GM19467 (cell line): Measurements from ENCODE around the gene DIP2B.
"Not testable (repeated sequence)": the region's sequence is repeated elsewhere in the genome, so short reads cannot be mapped to it uniquely, and the experiment has no call there.

Experiments
- ATAC-seq: cut with Tn5 transposase; IDR thresholded peaks from one replicate; pipeline ENCODE4 v1.9.1; 2021; ENCODE audit warnings: mild to moderate bottlenecking, moderate library complexity; ENCODE audit not compliant: unreplicated experiment

The DIP2B gene

GRCh38 chr12:50763639-50764285 lies 259.0 kb downstream of the DIP2B start, which contains the start of gene ATF1:
Gene ATF1, plus strand, starts transcription at chr12:50764101. Its CDS starts 16,045 bp downstream, at chr12:50780146.
- peak; percentile 72 for ATAC-seq

GRCh38 chr12:50764286-50765094 lies 259.7 kb downstream of the DIP2B start:
- peak; percentile 43 for ATAC-seq

- ATAC-seq, result no peak
These were observed 260.5 kb downstream of the DIP2B start for GRCh38 chr12:50765095-50765911.

DNA sequence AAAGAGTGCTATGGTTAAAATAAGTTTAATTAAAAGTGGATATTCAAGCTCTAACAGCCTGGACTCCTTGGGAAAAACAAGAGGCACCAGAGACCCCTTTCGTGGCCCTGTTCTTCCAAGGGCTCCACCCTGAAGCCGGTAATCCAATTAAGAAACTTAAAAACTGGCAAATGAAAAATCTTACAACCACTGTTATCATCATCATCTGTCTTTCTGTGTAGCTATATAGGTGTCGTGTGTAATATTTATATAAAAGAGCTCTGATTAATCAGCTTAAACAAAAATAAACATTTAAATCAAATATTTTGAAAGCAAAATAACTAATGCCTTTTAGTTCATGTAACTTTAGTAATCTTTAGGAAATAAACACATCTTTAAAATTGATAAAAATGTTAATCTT lies 263.6 kb downstream of the DIP2B start:
- no peak for ATAC-seq

GRCh38 chr12:50768813-50769212 lies 264.0 kb downstream of the DIP2B start:
- ATAC-seq, result not testable (repeated sequence)

DNA sequence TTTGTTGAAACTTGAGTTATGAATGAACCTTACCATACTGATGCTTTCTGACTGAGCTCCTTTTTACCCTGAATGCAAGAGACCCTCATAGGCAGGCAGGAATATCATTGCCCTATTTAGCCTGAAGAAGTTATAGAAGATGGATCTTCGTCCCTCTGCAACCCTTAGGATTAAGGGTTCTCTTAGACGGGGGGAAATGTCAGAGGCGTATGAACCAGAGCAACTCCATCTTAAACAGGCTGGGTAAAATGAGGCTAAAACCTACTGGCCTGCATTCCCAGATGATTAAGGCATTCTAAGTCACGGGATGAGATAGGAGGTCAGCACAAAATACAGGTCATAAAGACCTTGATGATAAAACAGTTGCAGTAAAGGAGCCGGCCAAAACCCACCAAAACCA lies 266.6 kb downstream of the DIP2B start:
- no peak for ATAC-seq

DNA sequence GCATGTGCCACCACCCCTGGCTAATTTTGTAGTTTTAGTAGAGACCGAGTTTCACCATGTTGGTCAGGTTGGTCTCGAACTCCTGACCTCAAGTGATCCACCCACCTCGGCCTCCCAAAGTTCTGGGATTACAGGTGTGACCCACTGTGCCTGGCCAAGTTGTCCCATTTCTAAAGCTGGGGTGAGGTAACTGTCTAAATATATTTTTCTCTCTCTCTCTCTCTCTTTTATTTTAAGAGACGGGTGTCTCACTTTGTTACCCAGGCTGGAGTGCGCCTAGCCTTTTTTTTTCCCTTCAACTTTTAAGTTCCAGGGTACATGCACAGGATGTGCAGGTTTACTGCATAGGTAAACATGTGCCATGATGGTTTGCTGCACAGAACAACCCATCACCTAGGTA lies 267.7 kb downstream of the DIP2B start:
- no peak for ATAC-seq

DNA sequence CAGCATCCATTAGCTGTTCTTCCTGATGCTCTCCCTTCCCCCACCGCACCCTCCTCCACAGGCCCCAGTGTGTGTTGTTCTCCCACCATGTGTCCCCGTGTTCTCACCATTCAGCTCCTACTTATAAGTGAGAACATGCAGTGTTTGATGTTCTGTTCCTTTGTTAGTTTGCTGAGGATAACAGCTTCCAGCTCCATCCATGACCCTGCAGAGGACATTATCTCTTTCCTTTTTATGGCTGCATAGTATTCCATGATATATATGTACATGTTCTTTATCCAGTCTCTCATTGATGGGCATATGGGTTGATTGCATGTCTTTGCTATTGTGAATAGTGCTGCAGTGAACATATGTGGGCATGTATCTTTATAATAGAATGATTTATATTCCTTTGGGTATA lies 268.1 kb downstream of the DIP2B start:
- ATAC-seq, result no peak

- ATAC-seq, result no peak
These were observed 270.5 kb downstream of the DIP2B start for GRCh38 chr12:50775251-50775650.

GRCh38 chr12:50776749-50777728 lies 272.3 kb downstream of the DIP2B start:
- no peak for ATAC-seq

DNA sequence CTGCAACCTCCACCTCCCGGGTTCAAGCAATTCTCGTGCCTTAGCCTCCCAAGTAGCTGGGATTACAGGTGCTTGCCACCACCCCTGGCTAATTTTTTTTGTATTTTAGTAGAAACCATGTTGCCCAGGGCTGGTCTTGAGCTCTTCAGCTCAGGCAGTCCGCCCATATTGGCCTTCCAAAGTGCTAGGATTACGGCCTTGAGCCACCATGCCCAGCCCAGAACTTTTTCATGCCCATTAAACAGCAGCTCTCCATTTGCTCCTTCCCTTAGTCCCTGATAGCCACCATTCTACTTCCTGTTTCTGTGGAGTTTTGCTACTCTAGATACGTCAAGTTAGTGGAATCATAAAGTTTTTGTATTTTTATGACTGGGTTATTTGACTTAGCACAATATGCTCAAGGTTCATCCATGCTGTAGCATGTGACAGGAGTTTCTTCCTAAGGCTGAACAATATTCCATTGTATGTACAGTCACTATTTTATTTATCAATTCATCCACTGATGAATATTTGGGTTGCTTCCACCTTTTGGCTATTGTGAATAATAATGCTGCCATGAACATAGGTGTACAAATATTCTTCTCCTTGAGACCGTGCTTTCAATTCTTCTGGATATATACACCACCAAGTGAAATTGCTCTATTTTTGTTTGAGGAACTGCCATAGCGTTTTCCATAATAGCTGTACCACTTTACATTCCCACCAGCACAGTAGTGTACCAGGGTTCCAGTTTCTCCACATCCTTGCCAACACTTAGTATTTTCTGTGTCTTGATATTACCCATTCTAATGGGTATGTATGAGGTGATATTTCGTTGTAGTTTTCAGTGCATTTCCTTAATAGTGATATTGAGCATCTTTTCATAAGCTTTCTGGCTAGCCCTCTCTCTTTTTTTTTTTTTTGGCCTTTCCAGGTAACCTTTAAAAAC lies 274.1 kb downstream of the DIP2B start:
- no peak for ATAC-seq

- ATAC-seq, result no peak
These were observed 275.2 kb downstream of the DIP2B start for GRCh38 chr12:50780013-50780412.

- ATAC-seq, result no peak
These were observed 279.7 kb downstream of the DIP2B start for GRCh38 chr12:50784501-50784900.

- ATAC-seq, result no peak
These were observed 280.7 kb downstream of the DIP2B start for GRCh38 chr12:50785406-50786001.

DNA sequence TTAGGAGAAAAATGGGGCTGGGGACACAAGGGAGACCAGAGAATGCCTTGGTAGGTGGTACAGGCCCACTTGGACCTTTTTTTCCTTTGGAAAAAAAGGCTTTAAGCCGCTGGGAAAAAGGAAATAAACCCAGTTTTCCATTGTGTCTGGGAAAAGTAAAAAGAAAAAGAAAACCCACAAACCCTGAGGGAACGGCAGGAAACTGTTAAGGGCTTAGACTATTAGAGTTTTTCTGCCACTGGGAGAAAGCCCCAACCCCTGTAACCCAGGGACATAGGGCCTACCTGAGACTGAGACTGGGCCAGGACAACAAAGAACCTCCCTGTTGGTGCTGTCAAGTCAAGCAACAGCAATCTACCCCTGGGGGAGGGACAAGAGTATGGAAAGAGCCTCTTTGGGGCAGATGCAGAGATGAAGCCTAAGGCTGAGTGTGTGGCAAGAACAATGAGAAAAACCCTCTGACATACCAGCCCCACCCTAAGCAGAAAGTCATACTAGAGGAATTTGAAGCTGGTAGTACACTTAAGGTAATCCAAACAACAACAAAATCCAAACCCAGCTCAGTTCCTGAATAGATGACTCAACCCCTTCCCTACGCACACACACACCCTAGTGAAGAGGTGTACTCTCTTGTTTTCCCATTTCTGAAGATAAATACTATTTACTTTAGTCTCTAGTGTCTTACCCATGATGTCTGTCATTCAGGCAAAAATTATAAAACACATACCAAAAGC lies 281.9 kb downstream of the DIP2B start:
- ATAC-seq, result no peak

DNA sequence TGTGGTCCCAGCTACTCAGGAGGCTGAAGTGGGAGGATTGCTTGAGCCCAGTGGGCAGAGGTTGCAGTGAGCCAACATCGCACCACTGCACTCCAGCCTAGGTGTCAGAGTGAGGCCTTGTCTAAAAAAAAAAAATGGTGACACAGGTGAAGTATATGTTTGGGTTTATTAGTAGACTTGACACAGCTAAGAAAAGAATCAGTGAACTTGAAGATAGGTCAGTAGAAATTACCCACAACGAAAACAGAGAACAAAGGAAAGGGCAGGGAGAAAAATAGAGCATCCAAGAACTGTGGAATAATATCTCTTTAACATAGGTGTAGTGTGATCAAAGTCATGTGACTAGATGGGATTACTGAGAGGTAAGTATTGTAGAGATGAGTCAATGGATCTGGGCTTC lies 282.8 kb downstream of the DIP2B start:
- no peak for ATAC-seq

- no peak for ATAC-seq
These were observed 283.8 kb downstream of the DIP2B start for GRCh38 chr12:50788561-50788960.

GRCh38 chr12:50790081-50790480 lies 285.3 kb downstream of the DIP2B start:
- no peak for ATAC-seq
